Keratinocyte (primary cell): ENCODE data around the gene ANTXR2.

Source experiments
- EZH2 ChIP-seq: IDR thresholded peaks from one replicate; pipeline ENCODE4 v1.6.1; 2012; ENCODE audit warnings: inconsistent platforms, mild to moderate bottlenecking, low read length, moderate library complexity
- TF ChIP-seq, protein P1 (sequence below), 3 experiments: IDR thresholded peaks in 1 of 3; conservative IDR thresholded peaks in 1 of 3; optimal IDR thresholded peaks in 1 of 3; 2 replicates in 2 of 3; 3 replicates in 1 of 3; pipeline versions ENCODE3 to v1.5.1; 2011; ENCODE audit warnings: low read length in 3 of 3, mild to moderate bottlenecking in 3 of 3, moderate library complexity in 2 of 3, control low read depth in 1 of 3, inconsistent platforms in 1 of 3; ENCODE audit not compliant: insufficient read depth in 2 of 3; ENCODE audit errors: extremely low read depth in 1 of 3

DNA sequence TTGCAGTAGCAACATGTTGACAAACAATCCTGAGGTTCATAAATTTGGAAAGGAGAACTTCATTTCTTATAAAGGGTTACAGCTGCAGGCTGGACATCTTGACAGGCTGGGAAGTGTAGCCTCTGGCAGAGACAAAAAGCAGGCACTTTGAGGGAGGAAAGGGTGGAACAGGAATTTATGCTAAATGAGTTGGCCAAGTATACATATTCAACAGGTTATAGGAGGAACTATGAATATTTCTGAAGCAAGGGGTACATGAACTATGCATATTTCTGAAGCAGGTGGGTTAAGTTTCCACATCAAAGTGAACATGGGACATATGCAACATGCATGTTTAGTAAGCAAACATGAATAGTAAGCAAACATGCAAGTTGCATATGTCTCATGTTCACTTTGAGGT, 1.6 kb upstream of the ANTXR2 start:
- TF ChIP-seq, protein P1, sequence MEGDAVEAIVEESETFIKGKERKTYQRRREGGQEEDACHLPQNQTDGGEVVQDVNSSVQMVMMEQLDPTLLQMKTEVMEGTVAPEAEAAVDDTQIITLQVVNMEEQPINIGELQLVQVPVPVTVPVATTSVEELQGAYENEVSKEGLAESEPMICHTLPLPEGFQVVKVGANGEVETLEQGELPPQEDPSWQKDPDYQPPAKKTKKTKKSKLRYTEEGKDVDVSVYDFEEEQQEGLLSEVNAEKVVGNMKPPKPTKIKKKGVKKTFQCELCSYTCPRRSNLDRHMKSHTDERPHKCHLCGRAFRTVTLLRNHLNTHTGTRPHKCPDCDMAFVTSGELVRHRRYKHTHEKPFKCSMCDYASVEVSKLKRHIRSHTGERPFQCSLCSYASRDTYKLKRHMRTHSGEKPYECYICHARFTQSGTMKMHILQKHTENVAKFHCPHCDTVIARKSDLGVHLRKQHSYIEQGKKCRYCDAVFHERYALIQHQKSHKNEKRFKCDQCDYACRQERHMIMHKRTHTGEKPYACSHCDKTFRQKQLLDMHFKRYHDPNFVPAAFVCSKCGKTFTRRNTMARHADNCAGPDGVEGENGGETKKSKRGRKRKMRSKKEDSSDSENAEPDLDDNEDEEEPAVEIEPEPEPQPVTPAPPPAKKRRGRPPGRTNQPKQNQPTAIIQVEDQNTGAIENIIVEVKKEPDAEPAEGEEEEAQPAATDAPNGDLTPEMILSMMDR (optimal IDR thresholded peaks at IDR 0.05 in 1 of 3, IDR thresholded peaks at IDR 0.05 in 1 of 3, conservative IDR thresholded peaks at IDR 0.05 in 1 of 3; ENCODE audit: extremely low read depth in 1 of 3, insufficient read depth in 2 of 3, low read length in 3 of 3) = no peak
- TF ChIP-seq EZH2 = no peak
